HG03565 (cell line): ENCODE data around the gene DISC1.
"Not testable (repeated sequence)": the region's sequence is repeated elsewhere in the genome, so short reads cannot be mapped to it uniquely, and the experiment has no call there.

Experiments used
- ATAC-seq: cut with Tn5 transposase; IDR thresholded peaks from one replicate; pipeline ENCODE4 v1.9.1; 2021; ENCODE audit warnings: mild to moderate bottlenecking, moderate library complexity; ENCODE audit not compliant: unreplicated experiment

Gene DISC1

GRCh38 chr1:231634323-231635013 lies 7.9 kb downstream of the DISC1 start:
- ATAC-seq = no peak

- no peak for ATAC-seq
Observed at GRCh38 chr1:231636157-231636556, 9.6 kb downstream of the DISC1 start.

- ATAC-seq = not testable (repeated sequence)
Observed at GRCh38 chr1:231636922-231637321, 10.3 kb downstream of the DISC1 start.

GRCh38 chr1:231638647-231639046 lies 12.1 kb downstream of the DISC1 start:
- ATAC-seq = no peak

- no peak for ATAC-seq
Observed at GRCh38 chr1:231639819-231640218, 13.2 kb downstream of the DISC1 start.

GRCh38 chr1:231641444-231641843 lies 14.9 kb downstream of the DISC1 start:
- ATAC-seq = not testable (repeated sequence)

GRCh38 chr1:231642061-231642460 lies 15.5 kb downstream of the DISC1 start:
- not testable (repeated sequence) for ATAC-seq

GRCh38 chr1:231642618-231643017 lies 16.0 kb downstream of the DISC1 start:
- no peak for ATAC-seq

- no peak for ATAC-seq
Observed at GRCh38 chr1:231643071-231643934, 16.7 kb downstream of the DISC1 start.

- no peak for ATAC-seq
Observed at GRCh38 chr1:231643935-231644237, 17.3 kb downstream of the DISC1 start.

- not testable (repeated sequence) for ATAC-seq
Observed at GRCh38 chr1:231645634-231646033, 19.0 kb downstream of the DISC1 start.

GRCh38 chr1:231646165-231646564 lies 19.6 kb downstream of the DISC1 start:
- not testable (repeated sequence) for ATAC-seq

GRCh38 chr1:231651621-231652260 lies 25.2 kb downstream of the DISC1 start:
- ATAC-seq = not testable (repeated sequence)

- ATAC-seq = no peak
Observed at GRCh38 chr1:231653632-231654031, 27.0 kb downstream of the DISC1 start.

- ATAC-seq = no peak
Observed at GRCh38 chr1:231656741-231657140, 30.2 kb downstream of the DISC1 start.

- ATAC-seq = not testable (repeated sequence)
Observed at GRCh38 chr1:231658223-231658622, 31.6 kb downstream of the DISC1 start.

GRCh38 chr1:231660198-231660597 lies 33.6 kb downstream of the DISC1 start:
- ATAC-seq = no peak

- ATAC-seq = no peak
Observed at GRCh38 chr1:231663211-231663792, 36.7 kb downstream of the DISC1 start.

- ATAC-seq = no peak
Observed at GRCh38 chr1:231665101-231665500, 38.5 kb downstream of the DISC1 start.

GRCh38 chr1:231665726-231666125 lies 39.1 kb downstream of the DISC1 start:
- no peak for ATAC-seq

GRCh38 chr1:231666220-231666936 lies 39.8 kb downstream of the DISC1 start:
- no peak for ATAC-seq
